HG03558 (cell line): Measurements from ENCODE around the gene PPP3CA.

Experiments
- ATAC-seq: cut with Tn5 transposase; IDR thresholded peaks from one replicate; pipeline ENCODE4 v1.9.1; 2021; ENCODE audit warnings: moderate number of reproducible peaks; ENCODE audit not compliant: unreplicated experiment; ENCODE audit errors: extremely low read depth

The PPP3CA gene

GRCh38 chr4:101224358-101225218 is 122.7 kb downstream of the PPP3CA start:
- no peak for ATAC-seq

DNA sequence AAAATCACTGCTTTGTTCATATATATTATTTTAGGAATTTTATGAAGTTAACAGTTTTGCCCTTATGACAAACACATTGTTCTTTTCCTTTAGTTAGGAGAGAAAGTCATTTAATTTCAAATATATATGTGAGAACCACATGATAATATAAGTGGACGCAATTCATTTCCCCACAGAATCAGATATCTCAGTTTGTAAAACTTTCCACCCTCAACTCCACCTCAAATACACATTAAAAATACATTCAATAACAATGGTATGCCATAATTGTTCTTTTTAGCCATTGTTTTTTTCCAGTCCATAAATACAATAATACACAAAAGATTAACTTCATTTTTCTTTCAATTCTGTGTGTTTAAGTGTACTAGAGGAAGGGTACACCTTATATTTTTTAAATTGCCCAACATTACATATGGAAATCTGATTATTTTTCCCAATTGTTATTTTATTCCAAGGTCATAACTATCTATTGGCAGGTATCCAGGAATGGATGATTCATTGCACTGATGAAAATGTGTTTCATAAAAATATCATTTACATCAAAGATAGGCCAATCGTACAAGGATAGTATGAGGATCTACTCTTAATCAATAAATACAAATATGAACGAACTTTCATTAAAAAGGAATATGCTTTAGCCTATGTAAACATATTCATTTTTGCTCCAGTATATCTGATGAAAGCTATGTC is 125.0 kb downstream of the PPP3CA start:
- ATAC-seq = no peak

GRCh38 chr4:101221294-101221693 is 126.0 kb downstream of the PPP3CA start:
- no peak for ATAC-seq

- ATAC-seq = no peak
These were observed 128.4 kb downstream of the PPP3CA start for GRCh38 chr4:101218894-101219293.

DNA sequence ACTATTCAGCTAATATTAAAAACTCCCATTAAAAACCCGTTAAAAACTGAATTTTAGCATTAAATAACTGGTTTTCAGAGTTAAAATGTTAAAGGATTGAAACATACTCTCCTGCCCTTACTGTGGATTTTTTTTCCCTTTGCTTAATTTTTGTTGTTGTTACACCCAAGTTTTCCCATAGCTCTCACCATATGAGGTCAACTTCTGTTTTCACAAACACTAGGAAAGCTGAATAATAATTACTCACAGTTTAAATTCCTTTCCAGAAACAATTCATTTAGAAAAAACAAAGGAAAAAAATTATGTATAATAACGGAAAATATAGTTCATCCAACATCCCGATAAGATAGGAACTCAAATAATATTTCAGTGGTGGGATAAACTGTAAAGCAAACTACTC is 129.0 kb downstream of the PPP3CA start:
- ATAC-seq = no peak

GRCh38 chr4:101217353-101218031 is 129.8 kb downstream of the PPP3CA start:
- no peak for ATAC-seq

- no peak for ATAC-seq
These were observed 136.2 kb downstream of the PPP3CA start for GRCh38 chr4:101211146-101211553.

DNA sequence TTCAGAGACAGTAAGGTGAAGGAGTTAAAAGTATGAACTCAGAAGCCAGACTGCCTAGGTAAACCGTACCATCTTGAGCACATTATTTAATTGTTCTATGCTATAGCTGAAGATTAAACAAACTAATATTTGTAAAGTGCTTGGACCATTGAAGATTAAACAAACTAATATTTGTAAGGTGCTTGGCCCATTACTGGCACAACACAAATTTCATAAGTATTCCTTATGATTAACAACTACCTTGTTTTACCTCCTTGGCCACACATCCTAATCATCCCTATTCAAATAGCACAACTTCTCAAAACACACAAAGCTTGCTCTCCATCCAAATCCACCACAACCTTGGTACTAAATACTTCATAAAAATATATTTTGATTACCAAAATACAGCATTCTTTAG is 137.0 kb downstream of the PPP3CA start:
- no peak for ATAC-seq

GRCh38 chr4:101208171-101208570 is 139.2 kb downstream of the PPP3CA start:
- ATAC-seq = no peak

GRCh38 chr4:101205916-101206315 is 141.4 kb downstream of the PPP3CA start:
- ATAC-seq = peak; percentile 96

DNA sequence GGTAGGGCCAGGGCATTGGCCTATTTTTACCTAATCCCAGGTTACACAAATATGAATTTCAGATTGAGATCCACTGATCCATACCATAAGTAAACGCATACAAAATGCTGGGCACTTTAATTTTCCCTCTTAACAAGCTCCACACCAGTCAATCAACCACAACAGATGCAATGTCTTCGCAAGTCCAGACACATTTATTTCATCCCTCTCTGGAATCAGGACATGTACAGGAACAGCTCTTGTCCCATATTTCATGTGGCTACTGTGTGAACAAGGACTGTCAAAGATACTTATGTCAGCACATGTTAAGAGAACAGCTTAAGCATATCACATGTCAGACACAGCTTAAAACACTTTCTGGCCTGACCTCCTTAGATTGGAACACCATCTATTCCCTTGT is 145.9 kb downstream of the PPP3CA start:
- no peak for ATAC-seq

GRCh38 chr4:101200561-101200960 is 146.8 kb downstream of the PPP3CA start:
- no peak for ATAC-seq

DNA sequence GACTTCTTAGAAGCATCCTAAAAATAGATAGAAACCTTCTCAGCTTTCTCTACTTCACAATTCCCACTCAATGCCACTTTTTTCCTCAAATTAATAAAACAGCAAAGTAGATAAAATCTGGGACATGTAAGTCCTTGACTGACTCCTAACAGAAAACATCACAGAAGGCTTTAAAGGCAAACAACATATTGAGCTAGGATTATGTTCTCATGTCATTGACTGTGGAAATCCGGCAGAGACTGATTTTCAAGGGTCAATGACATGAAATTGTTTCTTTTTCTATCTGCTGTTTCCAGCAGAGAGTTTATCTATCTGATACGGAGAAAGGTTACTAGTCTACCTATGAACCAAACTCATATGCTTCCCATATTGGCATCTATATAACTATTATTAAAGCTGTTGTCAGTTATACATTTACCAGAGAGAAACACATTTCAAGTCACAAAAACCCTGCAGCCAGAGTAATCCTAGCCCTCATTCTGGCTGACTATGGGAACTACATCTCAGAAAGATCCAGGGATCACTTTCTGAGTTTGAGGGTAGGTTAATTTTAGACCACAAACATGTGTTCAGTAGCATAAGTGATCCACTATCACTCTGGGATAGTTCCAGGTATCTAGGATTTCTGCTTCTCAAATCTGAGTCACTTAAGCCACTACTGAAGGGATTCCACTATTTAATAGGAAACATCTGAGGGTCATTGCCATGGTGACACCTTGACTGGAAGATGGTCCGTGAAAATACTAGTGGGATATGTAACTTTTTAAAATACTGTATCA is 147.6 kb downstream of the PPP3CA start:
- no peak for ATAC-seq

DNA sequence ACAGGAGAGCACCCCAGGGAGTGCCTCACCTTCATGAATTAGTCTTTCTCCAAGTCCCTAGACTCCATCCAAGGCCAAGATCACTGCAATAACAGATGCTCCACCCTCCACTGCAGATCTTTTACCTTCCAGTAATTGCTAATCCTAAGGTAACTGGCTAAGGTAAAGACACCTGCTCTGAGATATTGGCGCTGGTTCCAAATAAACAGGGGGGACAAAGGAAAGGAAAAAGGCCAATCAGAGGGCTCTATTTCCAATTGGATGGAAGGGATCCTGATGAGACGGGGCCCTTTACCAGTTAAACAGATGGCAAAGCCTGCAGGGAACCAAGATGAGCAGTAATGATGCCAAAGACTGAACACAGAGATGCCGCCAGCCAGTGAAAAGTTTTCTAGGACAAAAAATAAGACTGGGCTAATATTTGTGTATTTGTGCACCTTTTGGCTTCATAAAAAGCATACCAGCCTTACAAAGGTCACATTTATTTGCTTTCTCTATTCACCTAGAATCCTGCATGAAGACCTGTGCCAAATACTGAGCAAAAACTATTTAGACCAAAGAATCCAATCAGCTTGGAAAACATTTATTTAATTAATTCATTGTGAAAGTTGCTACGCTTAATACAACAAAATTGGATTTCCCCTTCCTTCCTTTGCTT is 148.5 kb downstream of the PPP3CA start:
- ATAC-seq = no peak

- ATAC-seq = no peak
These were observed 150.0 kb downstream of the PPP3CA start for GRCh38 chr4:101197350-101197749.

GRCh38 chr4:101192244-101192643 is 155.1 kb downstream of the PPP3CA start:
- ATAC-seq = peak; percentile 83

- no peak for ATAC-seq
These were observed 155.8 kb downstream of the PPP3CA start for GRCh38 chr4:101191302-101192098.

DNA sequence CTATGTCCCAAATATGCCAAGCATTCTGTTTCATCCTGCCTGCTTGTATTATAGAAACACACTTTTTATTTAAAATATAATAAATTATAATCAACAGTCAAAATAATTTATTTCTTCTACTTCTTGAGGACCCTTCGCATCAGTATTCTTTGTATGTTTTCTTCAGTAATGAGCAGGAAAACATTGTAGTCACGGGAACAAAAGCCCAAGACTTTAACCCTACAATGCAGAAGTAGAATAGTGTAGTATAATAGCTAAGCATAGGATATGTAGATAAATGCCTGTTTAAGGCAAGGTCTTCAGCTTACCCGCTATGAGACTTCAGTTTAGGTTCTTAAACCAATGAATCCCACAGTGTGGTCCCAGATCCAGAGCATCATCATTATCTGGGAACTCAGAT is 156.6 kb downstream of the PPP3CA start:
- ATAC-seq = no peak

- no peak for ATAC-seq
These were observed 158.4 kb downstream of the PPP3CA start for GRCh38 chr4:101188906-101189305.
